Measurements from ENCODE around the gene DCC. TPM values are rescaled to one million over a fixed set of nuclear protein-coding genes. Genes with fewer than 3 reads are reported as not detected.

DCC gene
- total RNA-seq, 6 experiments from 2014 or later, result not detected

DNA sequence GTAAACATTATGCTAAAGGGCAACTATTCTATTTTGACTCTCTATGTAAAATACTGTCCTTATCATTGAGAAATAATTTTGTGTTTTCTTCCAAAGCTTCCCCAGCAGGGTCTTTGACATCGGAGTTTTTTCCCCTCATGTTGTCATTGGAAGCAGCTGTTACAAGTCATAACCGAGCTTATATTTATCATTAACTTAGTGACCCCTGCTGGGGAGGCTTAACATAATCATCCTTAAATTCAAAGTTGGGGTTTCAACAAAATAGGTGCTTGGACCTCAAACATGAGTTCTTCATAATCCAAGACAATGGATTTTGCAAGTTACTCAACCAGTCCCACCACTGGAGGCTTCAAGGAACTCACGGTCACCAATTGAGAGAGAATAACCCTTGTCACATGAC, 330.9 kb downstream of the DCC start:
- Mint-ChIP-seq H3K27me3 (ENCODE audit: insufficient read depth) (no peaks in the 10 kb centered on the region; the same call in 1 of the 2 replicates), H3K4me1 (ENCODE audit: low read depth) (no peaks in the 10 kb centered on the region), H3K4me3 (no peak overlapping the region), H3K9me3 (peaks cover 47% of the 10 kb centered on the region), H3K36me3 (ENCODE audit: low read depth) (peaks cover 6% of the 10 kb centered on the region), H3K27ac (no peak overlapping the region)
- DNase-seq, result no peak
- TF ChIP-seq, protein P1, sequence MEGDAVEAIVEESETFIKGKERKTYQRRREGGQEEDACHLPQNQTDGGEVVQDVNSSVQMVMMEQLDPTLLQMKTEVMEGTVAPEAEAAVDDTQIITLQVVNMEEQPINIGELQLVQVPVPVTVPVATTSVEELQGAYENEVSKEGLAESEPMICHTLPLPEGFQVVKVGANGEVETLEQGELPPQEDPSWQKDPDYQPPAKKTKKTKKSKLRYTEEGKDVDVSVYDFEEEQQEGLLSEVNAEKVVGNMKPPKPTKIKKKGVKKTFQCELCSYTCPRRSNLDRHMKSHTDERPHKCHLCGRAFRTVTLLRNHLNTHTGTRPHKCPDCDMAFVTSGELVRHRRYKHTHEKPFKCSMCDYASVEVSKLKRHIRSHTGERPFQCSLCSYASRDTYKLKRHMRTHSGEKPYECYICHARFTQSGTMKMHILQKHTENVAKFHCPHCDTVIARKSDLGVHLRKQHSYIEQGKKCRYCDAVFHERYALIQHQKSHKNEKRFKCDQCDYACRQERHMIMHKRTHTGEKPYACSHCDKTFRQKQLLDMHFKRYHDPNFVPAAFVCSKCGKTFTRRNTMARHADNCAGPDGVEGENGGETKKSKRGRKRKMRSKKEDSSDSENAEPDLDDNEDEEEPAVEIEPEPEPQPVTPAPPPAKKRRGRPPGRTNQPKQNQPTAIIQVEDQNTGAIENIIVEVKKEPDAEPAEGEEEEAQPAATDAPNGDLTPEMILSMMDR (IDR thresholded peaks at IDR 0.05), result peak; percentile 13; the same call in 1 of the 2 replicates

DNA sequence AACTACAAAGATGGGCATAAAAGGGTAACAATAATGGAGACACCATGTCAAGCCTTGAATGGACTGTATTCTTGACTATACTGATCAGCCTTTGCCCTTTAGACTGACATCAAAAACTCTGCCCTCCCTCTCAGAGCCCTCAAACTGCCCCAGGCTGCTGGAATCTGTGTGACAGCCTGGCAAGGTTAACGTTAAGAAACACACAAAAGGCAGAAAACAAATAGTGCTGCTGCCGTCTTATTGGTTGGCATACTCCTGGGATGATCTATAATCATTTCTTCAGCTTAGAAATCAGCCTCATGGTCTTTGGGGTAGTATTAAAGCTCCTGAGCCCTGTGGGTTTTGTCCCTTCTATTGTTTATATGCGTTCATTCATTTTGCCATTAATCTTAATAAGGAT, 338.0 kb downstream of the DCC start:
- Mint-ChIP-seq H3K4me1 (ENCODE audit: low read depth) (no peaks in the 10 kb centered on the region), H3K36me3 (ENCODE audit: low read depth) (no peaks in the 10 kb centered on the region), H3K27me3 (ENCODE audit: insufficient read depth) (no peaks in the 10 kb centered on the region), H3K4me3 (no peak overlapping the region), H3K27ac (no peak overlapping the region), H3K9me3 (peaks cover 54% of the 10 kb centered on the region)
- no peak for DNase-seq
- TF ChIP-seq, protein P1 (IDR thresholded peaks at IDR 0.05), result no peak

DNA sequence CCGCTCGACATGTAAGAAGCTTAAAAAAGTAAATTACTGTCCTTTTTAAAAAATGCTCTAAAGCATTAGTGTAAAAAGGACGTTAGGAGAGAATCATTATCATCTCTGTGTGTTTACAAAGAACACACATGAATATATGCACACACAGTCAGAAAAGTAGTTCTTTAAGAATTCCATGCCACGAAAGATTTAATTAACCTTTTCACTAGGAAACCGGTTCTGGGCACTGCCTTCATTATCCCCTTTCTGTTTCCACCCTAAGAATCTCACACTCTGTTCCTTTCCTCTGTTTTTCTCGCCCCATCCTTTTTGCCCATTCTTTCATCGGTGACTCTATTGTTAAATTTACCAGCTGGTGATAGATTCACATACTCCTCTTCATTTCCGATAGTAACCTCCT, 338.6 kb downstream of the DCC start:
- peaks cover 54% of the 10 kb centered on the region for H3K9me3 Mint-ChIP-seq
- H3K27ac Mint-ChIP-seq, result no peak overlapping the region
- no peaks in the 10 kb centered on the region for H3K27me3 Mint-ChIP-seq (ENCODE audit: insufficient read depth)
- H3K4me1 Mint-ChIP-seq (ENCODE audit: low read depth), result no peaks in the 10 kb centered on the region
- DNase-seq, result no peak
- H3K4me3 Mint-ChIP-seq, result no peak overlapping the region
- no peaks in the 10 kb centered on the region for H3K36me3 Mint-ChIP-seq (ENCODE audit: low read depth)
- TF ChIP-seq, protein P1 (IDR thresholded peaks at IDR 0.05), result no peak

DNA sequence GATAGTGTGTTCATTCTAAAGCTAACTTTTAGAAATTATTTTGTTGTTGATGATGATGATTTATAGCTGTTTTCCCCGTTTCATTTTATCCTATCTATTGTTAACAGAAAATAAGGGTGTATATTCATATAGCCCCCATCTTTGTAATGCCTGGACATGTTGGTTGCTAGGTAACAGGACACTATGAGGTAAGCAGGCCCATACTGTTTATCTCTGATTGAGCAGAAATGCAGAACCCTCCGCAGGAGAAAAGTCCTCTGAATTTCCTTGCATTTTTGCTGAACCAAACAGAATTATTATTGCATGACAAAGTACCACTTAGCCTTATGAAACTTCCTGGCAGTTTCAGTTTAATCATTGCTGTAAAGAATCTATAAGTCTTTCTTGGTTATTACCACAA, 339.4 kb downstream of the DCC start:
- Mint-ChIP-seq H3K36me3 (ENCODE audit: low read depth) (no peaks in the 10 kb centered on the region), H3K27me3 (ENCODE audit: insufficient read depth) (no peaks in the 10 kb centered on the region), H3K4me1 (ENCODE audit: low read depth) (no peaks in the 10 kb centered on the region), H3K4me3 (no peak overlapping the region), H3K9me3 (peaks cover 52% of the 10 kb centered on the region), H3K27ac (no peak overlapping the region)
- TF ChIP-seq, protein P1 (IDR thresholded peaks at IDR 0.05), result no peak
- no peak for DNase-seq

DNA sequence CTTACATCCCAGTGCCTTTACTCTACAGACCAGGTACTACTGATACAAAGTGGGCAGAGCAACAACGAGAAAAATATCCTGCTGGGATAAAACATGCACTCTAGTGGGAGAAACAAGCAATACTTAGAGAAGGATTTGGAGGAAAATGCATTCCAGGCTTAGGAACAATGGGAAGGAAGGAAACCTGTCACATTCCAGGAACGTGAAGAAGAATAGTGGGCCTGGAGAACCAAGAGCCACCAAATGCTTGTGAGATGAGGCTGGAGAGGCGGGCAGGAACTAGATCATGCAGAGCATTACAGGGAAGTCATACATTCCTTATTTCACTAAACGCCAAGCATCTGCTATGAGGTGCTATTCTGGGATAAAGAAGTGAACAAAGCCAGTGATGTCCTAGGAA, 342.3 kb downstream of the DCC start:
- Mint-ChIP-seq H3K9me3 (peaks cover 45% of the 10 kb centered on the region), H3K36me3 (ENCODE audit: low read depth) (no peaks in the 10 kb centered on the region; the same call in 1 of the 2 replicates), H3K4me3 (no peak overlapping the region), H3K27ac (no peak overlapping the region), H3K4me1 (ENCODE audit: low read depth) (no peaks in the 10 kb centered on the region), H3K27me3 (ENCODE audit: insufficient read depth) (no peaks in the 10 kb centered on the region)
- TF ChIP-seq, protein P1 (IDR thresholded peaks at IDR 0.05), result no peak
- DNase-seq, result no peak

DNA sequence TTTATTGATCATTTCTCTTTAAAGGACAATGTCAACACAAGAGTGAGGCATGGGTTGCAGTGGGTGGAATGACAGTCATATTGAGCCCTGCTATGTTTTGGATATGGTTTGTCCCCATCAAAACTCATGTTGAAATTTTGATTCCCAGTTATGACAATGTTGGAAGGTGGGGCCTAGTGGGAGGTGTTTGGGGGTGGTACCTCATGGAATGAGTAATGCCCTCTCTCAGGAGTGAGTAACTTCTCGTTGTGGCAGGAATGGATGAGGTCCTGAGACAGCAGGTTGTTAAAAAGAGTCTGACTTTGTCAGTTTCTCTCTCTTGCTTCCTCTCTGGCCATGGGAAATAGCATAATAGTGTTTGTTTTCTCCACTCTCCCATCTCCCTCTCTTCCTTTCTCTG, 345.3 kb downstream of the DCC start:
- Mint-ChIP-seq H3K27me3 (ENCODE audit: insufficient read depth) (no peaks in the 10 kb centered on the region), H3K9me3 (peaks cover 47% of the 10 kb centered on the region), H3K4me1 (ENCODE audit: low read depth) (no peaks in the 10 kb centered on the region), H3K36me3 (ENCODE audit: low read depth) (no peaks in the 10 kb centered on the region; the same call in 1 of the 2 replicates), H3K27ac (no peak overlapping the region), H3K4me3 (no peak overlapping the region)
- DNase-seq, result no peak
- TF ChIP-seq, protein P1 (IDR thresholded peaks at IDR 0.05), result no peak

Measured in HFFc6 (cell line).